DOHH2 (cell line): Measurements from ENCODE around the gene TC2N.

Source experiments
- H3F3A ChIP-seq: fragments of 200-600 bp; sonication (generic), shearing (Covaris generic); 2 replicates; pipeline ENCODE4 v1.6.0; 2016; ENCODE audit warnings: antibody characterized with exemption, mild to moderate bottlenecking; ENCODE audit not compliant: control insufficient read depth, insufficient read depth
- H3K27ac ChIP-seq: fragments of 200-600 bp; sonication (generic); 2 replicates; pipeline ENCODE4 v1.5.1; 2014; ENCODE audit warnings: low read depth, mild to moderate bottlenecking, low read length, moderate library complexity
- H3K27me3 ChIP-seq: fragments of 200-600 bp; sonication (generic); 2 replicates; pipeline ENCODE4 v1.6.1; 2014; ENCODE audit warnings: mild to moderate bottlenecking, low read length, mixed read lengths; ENCODE audit not compliant: control insufficient read depth
- H3K36me3 ChIP-seq: fragments of 200-600 bp; sonication (generic); 2 replicates; pipeline ENCODE4 v1.6.1; 2014; ENCODE audit warnings: mild to moderate bottlenecking, low read length, moderate library complexity, mixed read lengths; ENCODE audit not compliant: control insufficient read depth
- H3K4me1 ChIP-seq: fragments of 200-600 bp; sonication (generic); 2 replicates; pipeline ENCODE4 v1.6.1; 2014; ENCODE audit warnings: mild to moderate bottlenecking, low read length, mixed read lengths; ENCODE audit not compliant: control insufficient read depth
- H3K4me2 ChIP-seq: fragments of 200-600 bp; sonication (generic); 2 replicates; pipeline ENCODE4 v1.6.0; 2014; ENCODE audit warnings: mild to moderate bottlenecking, low read length, moderate library complexity
- H3K4me3 ChIP-seq: fragments of 200-600 bp; sonication (generic); 2 replicates; pipeline ENCODE4 v1.5.1; 2014; ENCODE audit warnings: mild to moderate bottlenecking, low read length, mixed read lengths
- H3K79me2 ChIP-seq: fragments of 200-600 bp; sonication (generic); 2 replicates; pipeline ENCODE4 v1.6.1; 2014; ENCODE audit warnings: mild to moderate bottlenecking, low read length, mixed read lengths; ENCODE audit not compliant: control insufficient read depth
- H3K9me2 ChIP-seq: fragments of 200-600 bp; sonication (generic); replicated peaks from 2 replicates; pipeline ENCODE4 v1.6.1; 2014; ENCODE audit warnings: mild to moderate bottlenecking, low read length, mixed read lengths; ENCODE audit not compliant: control insufficient read depth
- H3K9me3 ChIP-seq: fragments of 200-600 bp; sonication (generic); 2 replicates; pipeline ENCODE4 v1.6.1; 2014; ENCODE audit warnings: antibody characterized with exemption, low read length, mixed read lengths; ENCODE audit not compliant: control insufficient read depth, insufficient read depth
- H4K20me1 ChIP-seq: fragments of 200-600 bp; sonication (generic); 2 replicates; pipeline ENCODE4 v1.6.0; 2014; ENCODE audit warnings: low read depth, mild to moderate bottlenecking, antibody characterized with exemption, low read length, moderate library complexity; ENCODE audit not compliant: control insufficient read depth, insufficient read depth
- EZH2phosphoT487 ChIP-seq: fragments of 200-600 bp; sonication (generic); IDR thresholded peaks from 2 replicates; pipeline ENCODE4 v1.6.1; 2017; ENCODE audit warnings: borderline replicate concordance, mild to moderate bottlenecking, antibody characterized with exemption, low read length, moderate library complexity, mixed read lengths
- TF ChIP-seq, protein P1 (sequence below): fragments of 200-600 bp; sonication (generic); IDR thresholded peaks from one replicate; pipeline ENCODE4 v1.5.1; 2014; ENCODE audit warnings: antibody characterized with exemption, mild to moderate bottlenecking, low read depth, low read length; ENCODE audit not compliant: poor library complexity, severe bottlenecking

Gene TC2N

DNA sequence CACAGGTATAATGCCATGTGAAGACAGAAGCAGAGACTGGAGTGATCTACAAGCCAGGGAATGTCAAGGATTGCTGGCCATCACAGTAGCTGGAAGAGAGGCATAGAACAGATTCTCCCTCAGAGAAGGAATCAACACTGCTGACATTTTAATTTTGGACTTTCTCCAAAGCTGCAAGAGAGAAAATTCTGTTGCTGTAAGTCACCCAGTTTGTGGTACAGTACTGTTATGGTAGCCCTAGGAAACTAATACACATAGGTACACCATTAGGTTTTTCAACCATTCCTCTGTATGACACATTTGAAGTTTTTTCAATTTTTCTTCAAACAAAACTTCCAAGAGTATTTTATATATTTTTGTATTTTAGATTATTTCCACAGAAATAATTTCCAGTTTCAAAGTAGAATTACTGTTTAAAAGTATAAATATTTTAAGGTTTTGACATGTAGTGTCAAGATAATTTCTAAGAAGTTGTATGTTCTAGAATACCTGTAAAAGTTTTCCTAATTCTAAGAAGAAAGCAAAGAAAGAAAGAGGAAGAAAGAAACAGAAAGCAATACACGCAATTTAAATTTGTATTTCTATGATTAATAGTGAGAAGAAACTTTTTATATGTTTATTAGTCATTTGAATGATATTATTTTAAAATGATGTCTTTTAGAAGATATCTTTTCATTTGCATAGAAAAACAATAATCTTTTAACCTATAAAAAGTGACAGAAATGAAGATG lies 70.6 kb downstream of the TC2N start:
- Histone ChIP-seq H3F3A (no peaks in the 10 kb centered on the region), H4K20me1 (no peaks in the 10 kb centered on the region), H3K27me3 (no peaks in the 10 kb centered on the region; the same call in 1 of the 2 replicates), H3K36me3 (no peaks in the 10 kb centered on the region), H3K4me3 (no peak overlapping the region), H3K4me1 (no peaks in the 10 kb centered on the region), H3K9me2 (no peaks in the 10 kb centered on the region), H3K27ac (no peak overlapping the region), H3K4me2 (no peak overlapping the region), H3K79me2 (no peaks in the 10 kb centered on the region), H3K9me3 (no peaks in the 10 kb centered on the region)
- TF ChIP-seq, protein P1, sequence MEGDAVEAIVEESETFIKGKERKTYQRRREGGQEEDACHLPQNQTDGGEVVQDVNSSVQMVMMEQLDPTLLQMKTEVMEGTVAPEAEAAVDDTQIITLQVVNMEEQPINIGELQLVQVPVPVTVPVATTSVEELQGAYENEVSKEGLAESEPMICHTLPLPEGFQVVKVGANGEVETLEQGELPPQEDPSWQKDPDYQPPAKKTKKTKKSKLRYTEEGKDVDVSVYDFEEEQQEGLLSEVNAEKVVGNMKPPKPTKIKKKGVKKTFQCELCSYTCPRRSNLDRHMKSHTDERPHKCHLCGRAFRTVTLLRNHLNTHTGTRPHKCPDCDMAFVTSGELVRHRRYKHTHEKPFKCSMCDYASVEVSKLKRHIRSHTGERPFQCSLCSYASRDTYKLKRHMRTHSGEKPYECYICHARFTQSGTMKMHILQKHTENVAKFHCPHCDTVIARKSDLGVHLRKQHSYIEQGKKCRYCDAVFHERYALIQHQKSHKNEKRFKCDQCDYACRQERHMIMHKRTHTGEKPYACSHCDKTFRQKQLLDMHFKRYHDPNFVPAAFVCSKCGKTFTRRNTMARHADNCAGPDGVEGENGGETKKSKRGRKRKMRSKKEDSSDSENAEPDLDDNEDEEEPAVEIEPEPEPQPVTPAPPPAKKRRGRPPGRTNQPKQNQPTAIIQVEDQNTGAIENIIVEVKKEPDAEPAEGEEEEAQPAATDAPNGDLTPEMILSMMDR, result no peak
- TF ChIP-seq EZH2phosphoT487, result no peak

DNA sequence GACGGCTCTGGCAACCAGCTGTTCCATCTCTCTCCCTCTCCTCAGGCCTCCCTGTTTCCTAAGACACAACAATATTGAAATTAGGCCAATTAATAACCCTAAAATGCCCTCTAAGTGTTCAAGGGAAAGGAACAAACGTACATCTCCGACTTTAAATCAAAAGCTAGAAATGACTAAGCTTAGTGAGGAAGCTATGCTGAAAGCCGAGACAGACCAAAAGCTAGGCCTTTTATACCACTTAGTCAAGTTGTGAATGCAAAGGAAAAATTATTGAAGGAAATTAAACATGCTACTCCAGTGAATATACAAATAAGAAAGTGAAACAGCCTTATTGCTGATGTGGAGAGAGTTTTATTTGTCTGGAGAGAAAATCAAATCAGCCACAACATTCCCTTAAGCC lies 73.6 kb downstream of the TC2N start:
- Histone ChIP-seq H3K4me2 (no peak overlapping the region), H3K4me3 (no peak overlapping the region), H3K9me2 (no peaks in the 10 kb centered on the region), H3F3A (no peaks in the 10 kb centered on the region), H3K79me2 (no peaks in the 10 kb centered on the region), H3K4me1 (no peaks in the 10 kb centered on the region), H3K27me3 (no peaks in the 10 kb centered on the region; the same call in 1 of the 2 replicates), H3K9me3 (no peaks in the 10 kb centered on the region), H4K20me1 (no peaks in the 10 kb centered on the region), H3K27ac (no peak overlapping the region), H3K36me3 (no peaks in the 10 kb centered on the region)
- TF ChIP-seq, protein P1, result no peak
- TF ChIP-seq EZH2phosphoT487, result no peak

DNA sequence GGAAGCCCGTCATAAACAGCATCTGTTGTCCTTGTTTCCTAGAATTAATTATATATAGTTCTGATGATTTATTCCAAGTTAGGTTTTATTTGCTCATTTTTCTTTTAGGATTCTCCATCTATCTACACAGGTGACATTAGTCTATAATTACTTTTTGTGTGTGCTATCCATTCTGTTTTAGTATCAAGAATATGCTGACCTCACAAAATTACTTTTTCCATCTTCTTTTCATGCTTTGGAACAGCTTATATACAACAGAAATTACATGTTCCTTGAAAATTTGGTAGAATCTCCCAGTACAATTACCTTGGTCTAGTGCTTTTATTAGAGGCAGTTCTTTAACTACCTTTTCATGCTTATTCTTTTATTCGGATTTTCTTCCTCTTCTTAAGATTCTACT lies 81.1 kb downstream of the TC2N start:
- no peaks in the 10 kb centered on the region for H4K20me1 ChIP-seq
- no peaks in the 10 kb centered on the region for H3K79me2 ChIP-seq
- H3F3A ChIP-seq, result no peaks in the 10 kb centered on the region
- H3K9me3 ChIP-seq, result no peaks in the 10 kb centered on the region
- H3K4me2 ChIP-seq, result no peak overlapping the region
- no peaks in the 10 kb centered on the region for H3K36me3 ChIP-seq
- H3K9me2 ChIP-seq, result no peaks in the 10 kb centered on the region
- no peaks in the 10 kb centered on the region for H3K4me1 ChIP-seq
- TF ChIP-seq, protein P1, result no peak
- no peak for TF ChIP-seq EZH2phosphoT487
- peaks cover 16% of the 10 kb centered on the region for H3K27me3 ChIP-seq
- no peak overlapping the region for H3K27ac ChIP-seq
- H3K4me3 ChIP-seq, result no peak overlapping the region
